Measurements from ENCODE around the gene ADPRHL1.

DNA sequence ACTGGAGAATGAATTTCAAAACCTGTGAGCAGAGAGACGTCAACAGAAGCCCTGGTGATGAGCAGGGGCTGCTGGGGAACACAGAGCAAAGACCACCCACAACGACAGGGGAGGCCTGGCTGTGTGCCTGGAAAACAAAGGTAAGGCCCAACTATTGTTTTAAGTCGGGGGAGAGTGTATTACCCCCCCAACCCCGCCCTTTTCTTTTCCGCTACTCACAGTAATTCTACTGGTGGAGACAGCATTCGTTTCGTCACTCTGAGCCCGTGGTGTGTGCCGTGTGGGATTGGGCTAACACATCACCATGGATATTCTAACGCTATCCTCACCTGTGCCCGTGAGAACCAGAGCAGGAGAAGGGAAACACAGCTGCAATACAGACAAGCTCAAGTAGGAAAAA lies 18.6 kb upstream of the ADPRHL1 start:
- TF ChIP-seq, protein P1, sequence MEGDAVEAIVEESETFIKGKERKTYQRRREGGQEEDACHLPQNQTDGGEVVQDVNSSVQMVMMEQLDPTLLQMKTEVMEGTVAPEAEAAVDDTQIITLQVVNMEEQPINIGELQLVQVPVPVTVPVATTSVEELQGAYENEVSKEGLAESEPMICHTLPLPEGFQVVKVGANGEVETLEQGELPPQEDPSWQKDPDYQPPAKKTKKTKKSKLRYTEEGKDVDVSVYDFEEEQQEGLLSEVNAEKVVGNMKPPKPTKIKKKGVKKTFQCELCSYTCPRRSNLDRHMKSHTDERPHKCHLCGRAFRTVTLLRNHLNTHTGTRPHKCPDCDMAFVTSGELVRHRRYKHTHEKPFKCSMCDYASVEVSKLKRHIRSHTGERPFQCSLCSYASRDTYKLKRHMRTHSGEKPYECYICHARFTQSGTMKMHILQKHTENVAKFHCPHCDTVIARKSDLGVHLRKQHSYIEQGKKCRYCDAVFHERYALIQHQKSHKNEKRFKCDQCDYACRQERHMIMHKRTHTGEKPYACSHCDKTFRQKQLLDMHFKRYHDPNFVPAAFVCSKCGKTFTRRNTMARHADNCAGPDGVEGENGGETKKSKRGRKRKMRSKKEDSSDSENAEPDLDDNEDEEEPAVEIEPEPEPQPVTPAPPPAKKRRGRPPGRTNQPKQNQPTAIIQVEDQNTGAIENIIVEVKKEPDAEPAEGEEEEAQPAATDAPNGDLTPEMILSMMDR (IDR thresholded peaks at IDR 0.05): no peak
- TF ChIP-seq POLR2A (IDR thresholded peaks at IDR 0.05) (no peak), EP300 (IDR thresholded peaks at IDR 0.05) (no peak)

All from tibial nerve (tissue), 4 donors.